HG03558 (cell line): Measurements from ENCODE around the gene GUSB.
"Not testable (repeated sequence)": the region's sequence is repeated elsewhere in the genome, so short reads cannot be mapped to it uniquely, and the experiment has no call there.

Experiments used
- ATAC-seq: cut with Tn5 transposase; IDR thresholded peaks from one replicate; pipeline ENCODE4 v1.9.1; 2021; ENCODE audit warnings: moderate number of reproducible peaks; ENCODE audit not compliant: unreplicated experiment; ENCODE audit errors: extremely low read depth

Gene GUSB

DNA sequence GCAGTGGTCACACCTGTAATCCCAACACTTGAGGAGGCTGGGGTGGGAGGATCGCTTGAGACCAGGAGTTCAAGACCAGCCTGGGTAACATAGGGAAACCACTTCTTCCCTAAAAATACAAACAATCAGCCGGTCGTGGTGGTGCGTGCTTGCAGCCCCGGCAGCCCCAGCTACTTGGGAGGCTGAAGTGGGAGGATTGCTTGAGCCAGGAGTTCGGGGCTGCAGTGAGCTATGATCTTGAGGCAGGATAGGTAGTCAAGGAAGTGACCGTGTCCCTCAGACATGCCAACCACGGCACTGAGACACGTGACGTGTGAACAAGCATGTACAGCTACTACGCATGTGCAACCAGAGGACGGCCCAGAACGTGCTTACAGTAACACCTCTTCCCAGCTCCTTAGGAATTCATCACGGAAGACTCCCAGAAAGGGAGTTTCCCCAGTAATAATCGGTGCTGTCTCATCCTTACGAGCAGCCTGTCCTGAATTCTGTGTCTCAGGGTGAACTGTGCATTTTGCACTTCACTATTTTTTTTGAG is 5.3 kb downstream of the GUSB start:
- ATAC-seq: no peak

DNA sequence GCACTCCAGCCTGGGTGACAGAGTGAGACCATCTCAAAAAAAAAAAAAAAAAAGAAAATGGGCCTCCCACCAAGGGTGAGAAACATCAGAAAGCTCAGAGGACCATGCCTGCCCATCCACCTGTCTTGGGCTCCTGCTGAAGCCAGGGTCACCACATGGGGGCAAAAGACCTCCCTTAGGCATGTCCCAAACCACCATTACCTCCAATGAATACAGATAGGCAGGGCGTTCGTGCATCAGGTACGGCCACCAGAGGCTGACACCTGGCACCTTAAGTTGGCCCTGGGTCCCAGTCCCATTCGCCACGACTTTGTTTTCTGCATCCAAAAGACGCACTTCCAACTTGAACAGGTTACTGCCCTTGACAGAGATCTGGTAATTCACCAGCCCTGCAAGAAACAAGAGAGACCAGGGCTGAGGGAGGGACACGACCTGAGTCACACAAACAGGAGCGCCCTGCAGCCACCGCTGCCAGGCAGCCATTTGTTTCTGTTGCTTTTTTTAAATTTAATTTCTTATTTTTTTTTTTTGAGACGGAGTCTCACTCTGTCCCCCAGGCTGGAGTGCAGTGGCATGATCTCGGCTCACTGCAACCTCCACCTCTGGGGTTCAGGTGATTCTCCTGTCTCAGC is 6.1 kb downstream of the GUSB start:
- no peak for ATAC-seq

DNA sequence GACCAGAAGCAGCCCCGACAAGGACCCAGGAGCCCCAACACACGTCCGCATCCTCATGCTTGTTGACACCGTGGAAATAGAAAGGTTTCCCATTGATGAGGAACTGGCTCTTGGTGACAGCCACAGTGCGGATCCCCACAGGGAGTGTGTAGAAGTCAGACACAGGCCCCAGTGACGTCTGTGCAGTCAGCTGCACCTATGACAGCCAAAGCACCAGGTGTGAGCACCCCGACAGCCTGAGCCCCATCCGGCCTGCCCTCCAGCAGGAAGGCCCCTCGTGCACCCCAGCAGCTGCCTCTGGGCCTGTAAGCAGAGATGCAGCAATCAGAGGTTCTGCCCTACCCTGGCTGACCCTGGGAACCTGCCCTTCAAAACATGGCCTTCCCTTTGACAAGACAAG is 7.1 kb downstream of the GUSB start:
- ATAC-seq: no peak

DNA sequence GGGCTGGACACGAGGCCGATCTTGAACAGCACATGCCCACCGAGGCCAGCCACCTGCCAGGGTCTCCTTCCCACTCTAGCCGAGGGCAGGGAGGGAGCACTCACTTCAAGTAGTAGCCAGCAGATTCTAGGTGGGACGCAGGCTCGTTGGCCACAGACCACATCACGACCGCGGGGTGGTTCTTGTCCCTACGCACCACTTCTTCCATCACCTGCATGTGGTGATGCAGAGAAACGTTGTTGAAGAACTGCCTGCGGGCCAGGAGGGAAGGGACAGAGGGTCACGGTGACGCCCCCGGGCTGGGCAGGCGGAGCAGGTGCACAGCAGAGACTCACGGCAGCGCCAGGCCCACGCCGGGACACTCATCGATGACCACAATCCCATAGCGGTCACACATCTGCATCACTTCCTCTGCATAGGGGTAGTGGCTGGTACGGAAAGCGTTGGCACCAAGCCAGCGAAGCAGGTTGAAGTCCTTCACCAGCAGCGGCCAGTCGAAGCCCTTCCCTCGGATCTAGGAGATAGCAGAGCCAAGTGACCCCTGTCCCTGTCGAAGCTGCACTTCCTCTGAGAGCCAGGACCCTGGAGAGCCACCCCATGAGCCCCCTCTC is 7.7 kb downstream of the GUSB start:
- ATAC-seq: no peak

DNA sequence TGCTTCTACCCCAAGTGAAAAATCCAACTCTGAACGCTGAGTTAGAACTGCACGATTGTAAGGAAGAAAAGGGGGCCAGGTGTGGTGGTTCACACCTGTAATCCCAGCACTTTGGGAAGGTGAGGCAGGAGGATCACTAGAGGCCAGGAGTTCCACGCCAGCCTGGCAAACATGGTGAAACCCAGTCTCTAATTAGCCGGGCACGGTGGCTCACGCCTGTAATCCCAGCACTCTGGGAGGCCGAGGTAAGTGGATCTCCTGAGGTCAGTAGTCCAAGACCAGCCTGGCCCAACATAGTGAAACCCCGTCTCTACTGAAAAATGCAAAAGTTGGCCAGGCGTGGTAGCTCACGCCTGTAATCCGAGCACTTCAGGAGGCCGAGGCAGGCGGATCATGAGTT is 9.0 kb downstream of the GUSB start:
- ATAC-seq: no peak

GRCh38 chr7:65971021-65971420 is 11.0 kb downstream of the GUSB start:
- no peak for ATAC-seq

DNA sequence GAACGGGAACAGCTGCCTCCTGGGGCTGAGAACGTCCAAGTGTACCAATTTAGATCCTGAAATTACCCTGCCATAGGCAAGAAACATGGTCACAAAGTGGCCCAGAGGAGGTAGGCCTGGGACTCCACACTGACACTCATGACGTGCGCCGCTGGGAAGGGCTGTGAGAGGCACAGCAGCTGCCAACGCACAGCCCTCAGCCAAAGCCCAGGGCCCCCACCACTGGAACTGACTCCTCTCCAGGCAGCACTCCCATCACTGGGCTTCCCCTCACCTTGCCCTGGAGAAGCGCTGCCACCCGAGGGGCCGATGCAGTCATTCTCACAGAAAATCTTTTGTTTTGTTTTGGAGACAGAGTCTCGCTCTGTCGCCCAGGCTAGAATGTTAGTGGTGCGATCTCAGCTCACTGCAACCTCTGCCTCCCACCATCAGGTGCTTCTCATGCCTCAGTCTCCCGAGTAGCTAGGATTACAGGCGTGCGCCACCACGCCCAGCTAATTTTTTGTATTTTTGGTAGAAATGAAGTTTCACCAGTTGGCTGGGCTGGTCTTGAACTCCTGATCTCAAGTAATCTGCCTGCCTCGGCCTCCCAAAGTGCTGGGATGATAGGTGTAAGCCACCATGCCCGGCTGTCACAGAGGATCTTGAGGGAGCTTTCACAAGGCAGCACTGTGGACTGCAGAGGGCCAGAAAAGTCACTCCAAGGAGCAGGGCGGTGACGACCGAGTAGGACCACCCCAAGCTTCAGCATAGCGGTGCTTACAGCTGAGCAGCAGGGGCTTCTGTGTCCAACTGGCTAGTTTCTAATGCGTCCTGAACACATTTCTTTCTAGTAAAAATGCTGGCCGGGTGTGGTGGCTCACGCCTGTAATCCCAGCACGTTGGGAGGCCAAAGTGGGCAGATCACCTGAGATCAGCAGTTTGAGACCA is 13.5 kb downstream of the GUSB start:
- ATAC-seq: no peak

DNA sequence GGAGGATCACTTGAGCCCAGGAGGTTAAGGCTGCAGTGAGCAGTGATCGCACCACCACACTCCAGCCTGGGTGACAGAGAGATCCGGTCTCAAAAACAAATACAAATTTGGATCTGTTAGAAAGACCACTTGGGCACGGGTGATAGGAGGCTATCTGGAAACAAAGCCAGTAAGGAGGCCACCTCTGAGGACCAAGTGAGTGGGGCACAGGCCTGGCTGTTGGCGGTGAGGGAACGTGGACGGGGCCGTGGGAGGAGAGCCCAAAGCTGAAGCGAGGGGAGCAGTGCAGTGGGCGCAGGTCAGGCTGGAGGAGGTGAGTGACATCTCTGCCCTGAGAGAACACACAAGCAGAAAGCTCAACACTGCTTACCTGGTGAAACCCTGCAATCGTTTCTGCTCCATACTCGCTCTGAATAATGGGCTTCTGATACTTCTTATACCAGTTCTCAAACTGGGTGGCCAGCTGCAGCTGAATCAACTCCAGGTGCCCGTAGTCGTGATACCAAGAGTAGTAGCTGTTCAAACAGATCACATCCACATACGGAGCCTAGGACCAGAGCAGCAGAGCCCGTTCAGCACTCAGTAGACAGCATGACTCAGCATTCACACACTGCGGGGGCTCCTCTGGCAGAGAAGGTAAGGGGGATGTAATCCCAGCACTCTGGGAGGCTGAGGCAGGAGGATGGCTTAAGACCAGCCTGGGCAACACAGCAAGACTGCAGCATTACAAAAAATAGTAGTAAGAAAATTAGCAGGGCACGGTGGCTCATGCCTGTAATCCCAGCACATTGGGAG is 14.5 kb downstream of the GUSB start:
- ATAC-seq: no peak

DNA sequence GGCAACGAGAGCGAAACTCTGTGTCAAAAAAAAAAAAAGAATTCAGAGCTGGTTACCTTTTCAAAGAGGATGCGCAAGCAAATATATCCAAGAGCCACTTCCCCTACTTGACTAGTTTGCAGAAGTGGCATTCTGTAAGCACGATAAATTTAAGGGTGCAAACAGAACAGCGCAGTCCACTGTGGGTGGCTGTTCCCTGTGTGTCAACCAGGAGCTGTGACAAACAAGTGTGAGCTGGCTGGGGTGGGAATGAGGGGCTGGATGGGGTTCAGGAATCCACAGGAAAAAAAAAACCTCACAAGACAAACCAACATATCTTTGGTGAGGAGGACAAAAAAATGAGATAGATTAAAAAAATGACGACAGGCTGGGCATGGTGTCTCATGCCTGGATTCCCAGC is 15.9 kb downstream of the GUSB start:
- no peak for ATAC-seq

- not testable (repeated sequence) for ATAC-seq
Measured at GRCh38 chr7:65964671-65965070, 17.3 kb downstream of the GUSB start.

DNA sequence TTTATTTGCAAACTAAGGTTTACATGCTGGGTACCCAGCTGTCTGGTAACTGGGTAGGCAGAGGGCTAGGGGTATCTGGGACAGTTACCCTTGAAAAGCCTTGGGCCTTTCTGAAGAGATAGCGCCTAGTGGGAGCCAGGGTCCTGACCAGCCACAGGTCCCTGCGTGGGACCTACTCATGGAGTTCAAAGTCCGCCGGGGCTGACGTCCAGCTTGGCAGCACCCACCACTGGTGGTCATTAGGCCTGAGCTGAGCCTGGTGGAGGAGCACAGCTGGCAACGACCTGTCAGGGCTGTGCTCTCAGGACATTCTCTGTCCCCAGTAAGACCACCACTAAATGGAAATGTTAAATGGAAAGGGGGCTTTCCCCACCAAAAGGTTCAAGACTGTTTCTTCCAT is 20.0 kb downstream of the GUSB start:
- ATAC-seq: no peak

GRCh38 chr7:65960351-65961074 is 21.5 kb downstream of the GUSB start:
- ATAC-seq: no peak

GRCh38 chr7:65955718-65956117 is 26.3 kb downstream of the GUSB start:
- ATAC-seq: no peak

DNA sequence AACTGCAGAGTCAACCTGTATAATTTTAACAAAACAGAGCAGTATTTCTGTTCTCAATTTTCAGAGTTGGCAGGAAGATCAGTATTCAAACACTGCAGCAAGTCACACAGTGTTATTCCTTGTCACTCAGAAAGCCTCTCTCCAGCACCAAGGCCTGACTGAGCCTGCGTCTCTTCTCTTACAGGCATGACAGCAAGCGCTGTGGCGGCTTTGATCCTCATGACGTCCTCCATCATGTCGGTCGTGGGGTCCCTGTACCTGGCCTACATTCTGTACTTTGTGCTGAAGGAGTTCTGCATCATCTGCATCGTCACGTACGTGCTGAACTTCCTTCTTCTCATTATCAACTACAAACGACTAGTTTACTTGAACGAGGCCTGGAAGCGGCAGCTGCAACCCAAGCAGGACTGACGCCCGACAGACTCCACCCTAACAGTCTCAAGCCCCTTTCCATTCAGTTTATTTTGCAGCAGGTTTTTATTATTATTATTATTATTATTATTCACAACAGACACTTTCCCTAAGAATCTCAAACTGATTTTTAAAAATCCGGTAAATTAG is 28.0 kb downstream of the GUSB start:
- no peak for ATAC-seq

DNA sequence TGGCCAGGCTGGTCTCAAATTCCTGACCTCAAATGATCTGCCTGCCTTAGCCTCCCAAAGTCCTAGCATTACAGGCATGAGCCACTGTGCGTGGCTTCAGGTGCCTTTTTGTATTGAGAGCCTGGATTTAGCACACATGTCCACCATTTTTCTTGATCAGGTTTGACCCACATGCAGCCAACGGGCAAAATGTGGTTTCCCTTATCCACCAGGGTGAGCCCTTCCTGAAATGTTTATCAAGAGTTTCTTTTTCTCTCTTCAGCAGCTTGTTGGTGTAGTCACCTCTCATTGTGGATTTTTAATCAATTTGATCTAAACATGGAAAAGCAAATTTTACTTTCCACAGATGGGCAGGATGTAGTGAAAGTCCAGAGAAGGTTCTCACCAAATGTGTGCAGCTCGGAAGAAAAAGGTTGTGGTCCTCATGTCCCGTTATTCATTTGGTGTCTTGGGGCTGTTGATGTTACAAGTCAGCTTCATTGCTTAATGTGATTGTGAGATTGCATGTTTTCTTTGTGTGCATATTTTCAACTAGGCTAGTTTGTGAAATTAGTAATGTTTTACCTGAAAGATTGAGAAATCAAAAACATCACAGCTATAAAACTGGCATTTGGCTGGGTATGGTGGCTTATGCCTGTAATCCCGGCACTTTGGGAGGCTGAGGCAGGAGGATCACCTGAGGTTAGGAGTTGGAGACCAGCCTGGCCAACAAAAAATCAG is 28.9 kb downstream of the GUSB start:
- no peak for ATAC-seq

GRCh38 chr7:65951837-65952578 is 30.0 kb downstream of the GUSB start:
- no peak for ATAC-seq

- no peak for ATAC-seq
Measured at GRCh38 chr7:65946904-65947303, 35.1 kb downstream of the GUSB start.

DNA sequence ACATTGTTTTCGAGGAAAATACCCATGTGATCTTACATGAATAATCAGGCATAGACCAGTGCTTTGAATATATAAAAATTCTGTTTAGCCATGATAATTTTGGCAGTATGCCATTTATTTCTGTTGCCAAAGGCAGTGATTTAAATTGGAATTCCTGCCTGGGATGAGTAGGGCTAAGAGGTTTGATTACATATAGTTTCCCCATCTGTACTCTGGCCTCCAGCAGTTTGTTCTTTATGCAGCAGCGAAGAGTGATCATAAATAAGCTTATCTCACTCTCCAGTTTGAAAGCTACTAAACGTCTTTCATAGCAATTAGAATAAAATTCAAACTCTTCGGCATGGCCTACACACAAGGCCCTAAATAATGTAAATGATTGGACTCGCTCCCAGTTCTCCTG is 36.2 kb downstream of the GUSB start:
- ATAC-seq: not testable (repeated sequence)
